A549 (cell line): ENCODE measurements around the gene RPL41.
A peak's percentile ranks its signal among the peaks of the same experiment; 100 is the strongest.

ENCODE experiments used
- BHLHE40 ChIP-seq: IDR thresholded peaks from 2 replicates; pipeline ENCODE4 v1.6.1; 2012; ENCODE audit warnings: low read depth, low read length, inconsistent platforms
- CTCF ChIP-seq: fragments of >200 bp; sonication (Bioruptor Twin); formaldehyde crosslinking; IDR thresholded peaks from 3 replicates; pipeline ENCODE4 v1.5.1; 2016
- EP300 ChIP-seq, 2 experiments: fragments of >200 bp; sonication (Bioruptor Twin); formaldehyde crosslinking; IDR thresholded peaks; 2 replicates in 1 of 2; 3 replicates in 1 of 2; pipeline ENCODE4 v1.6.1; 2016 to 2017
- FOSB ChIP-seq: fragments of 250-450 bp; sonication (Bioruptor Pico); IDR thresholded peaks from 2 replicates; pipeline ENCODE4 v1.5.0; 2020; ENCODE audit warnings: mild to moderate bottlenecking, moderate library complexity
- JUN ChIP-seq, 2 experiments: fragments of >200 bp; sonication (Bioruptor Twin); formaldehyde crosslinking; IDR thresholded peaks; 2 replicates in 1 of 2; 3 replicates in 1 of 2; pipeline ENCODE4 v1.6.1; 2016 to 2017
- MAFK ChIP-seq: fragments of 450-650 bp; IDR thresholded peaks from 2 replicates; pipeline ENCODE4 v1.6.1; 2014; ENCODE audit not compliant: partially characterized antibody
- POLR2A ChIP-seq: IDR thresholded peaks from 2 replicates; pipeline ENCODE4 v1.6.1; 2012; ENCODE audit warnings: mild to moderate bottlenecking, low read length
- RNF2 ChIP-seq: fragments of 200-600 bp; sonication (generic); IDR thresholded peaks from 2 replicates; pipeline ENCODE4 v1.6.1; 2016; ENCODE audit warnings: low read depth, mild to moderate bottlenecking, antibody characterized with exemption, moderate library complexity, borderline replicate concordance
- SMC3 ChIP-seq: fragments of >200 bp; sonication (Bioruptor Twin); formaldehyde crosslinking; IDR thresholded peaks from 3 replicates; pipeline ENCODE4 v1.6.1; 2018; ENCODE audit warnings: inconsistent platforms
- SREBF2 ChIP-seq: fragments of 450-650 bp; IDR thresholded peaks from 2 replicates; pipeline ENCODE4 v1.6.1; 2014; ENCODE audit warnings: mild to moderate bottlenecking, moderate library complexity
- TP53 ChIP-seq: fragments of 250-450 bp; sonication (Bioruptor Pico); IDR thresholded peaks from 2 replicates; pipeline ENCODE4 v1.5.0; 2021; ENCODE audit warnings: mild to moderate bottlenecking, moderate library complexity
- TF ChIP-seq, protein P1 (sequence below): fragments of 450-650 bp; IDR thresholded peaks from 2 replicates; pipeline ENCODE4 v1.6.1; 2014; ENCODE audit warnings: antibody characterized with exemption
- TF ChIP-seq, protein P2 (sequence below): fragments of 200-600 bp; sonication (generic); IDR thresholded peaks from 2 replicates; pipeline ENCODE4 v1.6.1; 2016; ENCODE audit warnings: antibody characterized with exemption, mild to moderate bottlenecking, moderate library complexity

- TF ChIP-seq, protein P1, sequence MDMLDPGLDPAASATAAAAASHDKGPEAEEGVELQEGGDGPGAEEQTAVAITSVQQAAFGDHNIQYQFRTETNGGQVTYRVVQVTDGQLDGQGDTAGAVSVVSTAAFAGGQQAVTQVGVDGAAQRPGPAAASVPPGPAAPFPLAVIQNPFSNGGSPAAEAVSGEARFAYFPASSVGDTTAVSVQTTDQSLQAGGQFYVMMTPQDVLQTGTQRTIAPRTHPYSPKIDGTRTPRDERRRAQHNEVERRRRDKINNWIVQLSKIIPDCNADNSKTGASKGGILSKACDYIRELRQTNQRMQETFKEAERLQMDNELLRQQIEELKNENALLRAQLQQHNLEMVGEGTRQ: no peak
- TF ChIP-seq MAFK: no peak
- no peak; a peak in 1 of 5 replicates for TF ChIP-seq EP300 (IDR thresholded peaks at IDR 0.05)
- no peak for TF ChIP-seq CTCF
- TF ChIP-seq, protein P2, sequence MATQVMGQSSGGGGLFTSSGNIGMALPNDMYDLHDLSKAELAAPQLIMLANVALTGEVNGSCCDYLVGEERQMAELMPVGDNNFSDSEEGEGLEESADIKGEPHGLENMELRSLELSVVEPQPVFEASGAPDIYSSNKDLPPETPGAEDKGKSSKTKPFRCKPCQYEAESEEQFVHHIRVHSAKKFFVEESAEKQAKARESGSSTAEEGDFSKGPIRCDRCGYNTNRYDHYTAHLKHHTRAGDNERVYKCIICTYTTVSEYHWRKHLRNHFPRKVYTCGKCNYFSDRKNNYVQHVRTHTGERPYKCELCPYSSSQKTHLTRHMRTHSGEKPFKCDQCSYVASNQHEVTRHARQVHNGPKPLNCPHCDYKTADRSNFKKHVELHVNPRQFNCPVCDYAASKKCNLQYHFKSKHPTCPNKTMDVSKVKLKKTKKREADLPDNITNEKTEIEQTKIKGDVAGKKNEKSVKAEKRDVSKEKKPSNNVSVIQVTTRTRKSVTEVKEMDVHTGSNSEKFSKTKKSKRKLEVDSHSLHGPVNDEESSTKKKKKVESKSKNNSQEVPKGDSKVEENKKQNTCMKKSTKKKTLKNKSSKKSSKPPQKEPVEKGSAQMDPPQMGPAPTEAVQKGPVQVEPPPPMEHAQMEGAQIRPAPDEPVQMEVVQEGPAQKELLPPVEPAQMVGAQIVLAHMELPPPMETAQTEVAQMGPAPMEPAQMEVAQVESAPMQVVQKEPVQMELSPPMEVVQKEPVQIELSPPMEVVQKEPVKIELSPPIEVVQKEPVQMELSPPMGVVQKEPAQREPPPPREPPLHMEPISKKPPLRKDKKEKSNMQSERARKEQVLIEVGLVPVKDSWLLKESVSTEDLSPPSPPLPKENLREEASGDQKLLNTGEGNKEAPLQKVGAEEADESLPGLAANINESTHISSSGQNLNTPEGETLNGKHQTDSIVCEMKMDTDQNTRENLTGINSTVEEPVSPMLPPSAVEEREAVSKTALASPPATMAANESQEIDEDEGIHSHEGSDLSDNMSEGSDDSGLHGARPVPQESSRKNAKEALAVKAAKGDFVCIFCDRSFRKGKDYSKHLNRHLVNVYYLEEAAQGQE: peak; percentile 87
- TF ChIP-seq POLR2A: peak; percentile 99
- no peak for TF ChIP-seq FOSB (CRISPR knock-in tag)
- no peak for TF ChIP-seq TP53 (CRISPR knock-in tag)
- no peak for TF ChIP-seq RNF2
- peak; percentile 52 to 92 for TF ChIP-seq JUN (IDR thresholded peaks at IDR 0.05)
- no peak for TF ChIP-seq SMC3
- TF ChIP-seq BHLHE40: no peak
- no peak for TF ChIP-seq SREBF2
Observed at GRCh38 chr12:56104109-56104814, 12.2 kb upstream of the RPL41 start, which contains the start of gene PA2G4.
